H1 (cell line): Measurements from ENCODE around the gene KBTBD12. TPM values are rescaled to one million over a fixed set of nuclear protein-coding genes. Genes with fewer than 3 reads are reported as not detected.

Experiments
- BRCA1 ChIP-seq: IDR thresholded peaks from 2 replicates; pipeline ENCODE4 v1.6.1; 2012; ENCODE audit warnings: low read depth, low read length, improper control_type of control experiment
- CREB1 ChIP-seq: IDR thresholded peaks from 2 replicates; pipeline ENCODE4 v1.6.1; 2012; ENCODE audit warnings: inconsistent platforms
- ZNF274 ChIP-seq: IDR thresholded peaks from 2 replicates; pipeline ENCODE4 v1.7.0; 2012; ENCODE audit warnings: low read length, borderline replicate concordance; ENCODE audit errors: extremely low read depth
- polyA plus RNA-seq, 7 experiments: library from polyadenylated mRNA; depleted of rRNA in 3 of 7; stranded (reverse) in 5 of 7; unstranded in 2 of 7; fragments of >200 nt in 5 of 7; fragments of 200-250 nt in 2 of 7; gene quantifications; 1 replicate in 5 of 7; 2 replicates in 1 of 7; 4 replicates in 1 of 7; pipeline versions ENCODE4 v1.2.1 to v1.2.3, GENCODE V29; 2011 to 2013; ENCODE audit warnings: missing spikeins in 2 of 7, mixed read lengths in 2 of 7
- total RNA-seq: library from RNA; stranded (reverse); fragmentation: NEBNext Ultra II Directional; extraction: Animal tissue kit (Norgen Biotek cat#: 25700); gene quantifications from 2 replicates; pipeline ENCODE4 v1.2.1, GENCODE V29; 2021

The KBTBD12 gene
- total and polyA plus RNA-seq, 2 of the 8 experiments (the other 6 are each of a cell fraction or from before 2014, with no cell fraction given): 0.33 to 0.63 TPM

GRCh38 chr3:127979473-127979872, 64.4 kb downstream of the KBTBD12 start (continued):
- TF ChIP-seq BRCA1: no peak
- no peak for TF ChIP-seq ZNF274
- TF ChIP-seq CREB1: no peak
- TF ChIP-seq, all 59 proteins: peak for 0
